K562 (cell line): ENCODE measurements around the gene CDHR2. TPM values are rescaled to one million over a fixed set of nuclear protein-coding genes. Genes with fewer than 3 reads are reported as not detected.

Experiments
- BHLHE40 ChIP-seq: IDR thresholded peaks from 2 replicates; pipeline ENCODE4 v1.6.1; 2011; ENCODE audit warnings: low read length, improper control_type of control experiment
- CHD2 ChIP-seq: IDR thresholded peaks from 2 replicates; pipeline ENCODE4 v1.6.1; 2011; ENCODE audit warnings: low read depth, low read length
- CHD4 ChIP-seq: fragments of 200-600 bp; sonication (generic); IDR thresholded peaks from 3 replicates; pipeline ENCODE4 v1.6.1; 2012; ENCODE audit warnings: low read depth, mild to moderate bottlenecking, mixed read lengths, low read length, inconsistent platforms; ENCODE audit not compliant: insufficient read depth, insufficient replicate concordance, poor library complexity, severe bottlenecking
- IFI16 ChIP-seq: fragments of 250-450 bp; sonication (Bioruptor Pico); IDR thresholded peaks from 2 replicates; pipeline ENCODE4 v2.1.2; 2022; ENCODE audit warnings: mild to moderate bottlenecking, inconsistent platforms
- MAFF ChIP-seq: IDR thresholded peaks from 2 replicates; pipeline ENCODE4 v1.6.1; 2012; ENCODE audit warnings: low read length, improper control_type of control experiment
- POLR2AphosphoS5 ChIP-seq: IDR thresholded peaks from 2 replicates; pipeline ENCODE4 v1.6.1; 2011; ENCODE audit warnings: mild to moderate bottlenecking, low read depth, low read length, moderate library complexity; ENCODE audit not compliant: control insufficient read depth, insufficient read depth
- ZNF324 ChIP-seq: fragments of 250-450 bp; sonication (Bioruptor Pico); IDR thresholded peaks from 2 replicates; pipeline ENCODE4 v1.4.0; 2020; ENCODE audit warnings: mild to moderate bottlenecking
- polyA plus RNA-seq, 8 experiments: library from polyadenylated mRNA; depleted of rRNA in 4 of 8; stranded (reverse) in 5 of 8; unstranded in 3 of 8; fragments of >200 nt; fragmentation: Nextera tagmentation in 2 of 8; fragmentation: Illumina TruSeq in 1 of 8; extraction: Ambion mirVana in 2 of 8; extraction: Trizol in 1 of 8; gene quantifications; 2 replicates each; pipeline versions ENCODE4 v1.2.1 to v1.2.3, GENCODE V29; 2011 to 2014; ENCODE audit warnings: inconsistent platforms in 1 of 8, missing spikeins in 1 of 8
- total RNA-seq, 7 experiments: library from RNA; depleted of rRNA in 6 of 7; stranded (reverse); fragments of >200 nt in 6 of 7; fragmentation: Illumina TruSeq in 2 of 7; extraction: Trizol in 2 of 7; gene quantifications; 2 replicates each; pipeline versions ENCODE4 v1.2.1 to v1.2.3, GENCODE V29; 2011 to 2021; ENCODE audit warnings: low replicate concordance in 1 of 7
- TF ChIP-seq, protein P1 (sequence below): IDR thresholded peaks from 3 replicates; pipeline ENCODE4 v1.6.1; 2011; ENCODE audit warnings: borderline replicate concordance, mild to moderate bottlenecking, moderate library complexity; ENCODE audit not compliant: insufficient read length; ENCODE audit errors: extremely low read depth
- TF ChIP-seq, protein P2 (sequence below), 2 experiments: fragments of 450-650 bp in 1 of 2; IDR thresholded peaks; 2 replicates each; pipeline ENCODE4 v1.6.1; 2011 to 2017; ENCODE audit warnings: low read depth in 2 of 2, antibody characterized with exemption in 1 of 2, borderline replicate concordance in 1 of 2, low read length in 1 of 2, mild to moderate bottlenecking in 1 of 2, mixed read lengths in 1 of 2; ENCODE audit not compliant: control insufficient read depth in 1 of 2
- TF ChIP-seq, protein P3 (sequence below): fragments of 450-650 bp; IDR thresholded peaks from 2 replicates; pipeline ENCODE4 v1.6.1; 2017; ENCODE audit warnings: antibody characterized with exemption, mild to moderate bottlenecking
- TF ChIP-seq, protein P4 (sequence below): sonication (generic); formaldehyde crosslinking; IDR thresholded peaks from 2 replicates; pipeline ENCODE4 v1.8.0; 2022; ENCODE audit warnings: mild to moderate bottlenecking, missing genetic modification reagents
- TF ChIP-seq, protein P5 (sequence below): sonication (generic); formaldehyde crosslinking; IDR thresholded peaks from 2 replicates; pipeline ENCODE4 v1.4.0; 2020; ENCODE audit warnings: mild to moderate bottlenecking, missing genetic modification reagents

CDHR2 gene
- total and polyA plus RNA-seq, 9 of the 15 experiments (the other 6 are each of a cell fraction or from before 2014, with no cell fraction given), result 0.01 to 0.62 (median 0.09) TPM; not detected in 2

DNA sequence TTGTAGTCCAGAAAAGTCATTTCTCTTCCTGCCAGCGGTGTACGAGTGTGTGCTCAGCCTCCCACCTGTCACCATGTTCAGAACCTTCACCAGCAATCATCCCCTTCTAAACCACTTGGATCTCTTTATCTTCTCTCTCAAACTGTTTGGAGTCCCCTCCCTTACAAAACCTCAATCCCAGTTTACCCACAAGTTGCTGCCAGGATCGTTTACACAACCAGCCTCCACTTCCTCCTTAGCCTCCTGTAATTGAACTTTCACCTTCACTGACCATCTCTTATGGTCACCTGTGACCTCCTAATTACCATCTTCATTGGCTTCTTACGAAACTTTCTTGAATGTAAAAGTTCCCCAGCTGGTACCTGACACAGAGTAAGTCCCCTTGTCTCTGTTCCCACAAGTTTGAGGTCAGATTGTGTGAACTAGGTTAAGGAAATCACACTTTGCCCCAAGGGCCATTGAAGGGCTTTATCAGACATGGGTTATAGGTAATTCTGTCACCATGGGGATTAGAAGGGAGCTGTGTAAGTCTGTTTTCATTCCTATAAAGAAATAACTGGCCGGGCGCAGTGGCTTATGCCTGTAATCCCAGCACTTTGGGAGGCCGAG is 32.0 kb upstream of the CDHR2 start (continued):
- TF ChIP-seq, protein P1, sequence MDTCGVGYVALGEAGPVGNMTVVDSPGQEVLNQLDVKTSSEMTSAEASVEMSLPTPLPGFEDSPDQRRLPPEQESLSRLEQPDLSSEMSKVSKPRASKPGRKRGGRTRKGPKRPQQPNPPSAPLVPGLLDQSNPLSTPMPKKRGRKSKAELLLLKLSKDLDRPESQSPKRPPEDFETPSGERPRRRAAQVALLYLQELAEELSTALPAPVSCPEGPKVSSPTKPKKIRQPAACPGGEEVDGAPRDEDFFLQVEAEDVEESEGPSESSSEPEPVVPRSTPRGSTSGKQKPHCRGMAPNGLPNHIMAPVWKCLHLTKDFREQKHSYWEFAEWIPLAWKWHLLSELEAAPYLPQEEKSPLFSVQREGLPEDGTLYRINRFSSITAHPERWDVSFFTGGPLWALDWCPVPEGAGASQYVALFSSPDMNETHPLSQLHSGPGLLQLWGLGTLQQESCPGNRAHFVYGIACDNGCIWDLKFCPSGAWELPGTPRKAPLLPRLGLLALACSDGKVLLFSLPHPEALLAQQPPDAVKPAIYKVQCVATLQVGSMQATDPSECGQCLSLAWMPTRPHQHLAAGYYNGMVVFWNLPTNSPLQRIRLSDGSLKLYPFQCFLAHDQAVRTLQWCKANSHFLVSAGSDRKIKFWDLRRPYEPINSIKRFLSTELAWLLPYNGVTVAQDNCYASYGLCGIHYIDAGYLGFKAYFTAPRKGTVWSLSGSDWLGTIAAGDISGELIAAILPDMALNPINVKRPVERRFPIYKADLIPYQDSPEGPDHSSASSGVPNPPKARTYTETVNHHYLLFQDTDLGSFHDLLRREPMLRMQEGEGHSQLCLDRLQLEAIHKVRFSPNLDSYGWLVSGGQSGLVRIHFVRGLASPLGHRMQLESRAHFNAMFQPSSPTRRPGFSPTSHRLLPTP, result no peak
- TF ChIP-seq CHD2 (no peak), ZNF324 (no peak), CHD4 (no peak), POLR2AphosphoS5 (no peak), IFI16 (CRISPR knock-in tag) (no peak), BHLHE40 (no peak), MAFF (no peak)
- TF ChIP-seq, protein P2, sequence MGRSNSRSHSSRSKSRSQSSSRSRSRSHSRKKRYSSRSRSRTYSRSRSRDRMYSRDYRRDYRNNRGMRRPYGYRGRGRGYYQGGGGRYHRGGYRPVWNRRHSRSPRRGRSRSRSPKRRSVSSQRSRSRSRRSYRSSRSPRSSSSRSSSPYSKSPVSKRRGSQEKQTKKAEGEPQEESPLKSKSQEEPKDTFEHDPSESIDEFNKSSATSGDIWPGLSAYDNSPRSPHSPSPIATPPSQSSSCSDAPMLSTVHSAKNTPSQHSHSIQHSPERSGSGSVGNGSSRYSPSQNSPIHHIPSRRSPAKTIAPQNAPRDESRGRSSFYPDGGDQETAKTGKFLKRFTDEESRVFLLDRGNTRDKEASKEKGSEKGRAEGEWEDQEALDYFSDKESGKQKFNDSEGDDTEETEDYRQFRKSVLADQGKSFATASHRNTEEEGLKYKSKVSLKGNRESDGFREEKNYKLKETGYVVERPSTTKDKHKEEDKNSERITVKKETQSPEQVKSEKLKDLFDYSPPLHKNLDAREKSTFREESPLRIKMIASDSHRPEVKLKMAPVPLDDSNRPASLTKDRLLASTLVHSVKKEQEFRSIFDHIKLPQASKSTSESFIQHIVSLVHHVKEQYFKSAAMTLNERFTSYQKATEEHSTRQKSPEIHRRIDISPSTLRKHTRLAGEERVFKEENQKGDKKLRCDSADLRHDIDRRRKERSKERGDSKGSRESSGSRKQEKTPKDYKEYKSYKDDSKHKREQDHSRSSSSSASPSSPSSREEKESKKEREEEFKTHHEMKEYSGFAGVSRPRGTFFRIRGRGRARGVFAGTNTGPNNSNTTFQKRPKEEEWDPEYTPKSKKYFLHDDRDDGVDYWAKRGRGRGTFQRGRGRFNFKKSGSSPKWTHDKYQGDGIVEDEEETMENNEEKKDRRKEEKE (IDR thresholded peaks at IDR 0.05; ENCODE audit: borderline replicate concordance in 1 of 2, control insufficient read depth in 1 of 2, low read depth in 2 of 2, low read length in 1 of 2), result no peak
- TF ChIP-seq, protein P3, sequence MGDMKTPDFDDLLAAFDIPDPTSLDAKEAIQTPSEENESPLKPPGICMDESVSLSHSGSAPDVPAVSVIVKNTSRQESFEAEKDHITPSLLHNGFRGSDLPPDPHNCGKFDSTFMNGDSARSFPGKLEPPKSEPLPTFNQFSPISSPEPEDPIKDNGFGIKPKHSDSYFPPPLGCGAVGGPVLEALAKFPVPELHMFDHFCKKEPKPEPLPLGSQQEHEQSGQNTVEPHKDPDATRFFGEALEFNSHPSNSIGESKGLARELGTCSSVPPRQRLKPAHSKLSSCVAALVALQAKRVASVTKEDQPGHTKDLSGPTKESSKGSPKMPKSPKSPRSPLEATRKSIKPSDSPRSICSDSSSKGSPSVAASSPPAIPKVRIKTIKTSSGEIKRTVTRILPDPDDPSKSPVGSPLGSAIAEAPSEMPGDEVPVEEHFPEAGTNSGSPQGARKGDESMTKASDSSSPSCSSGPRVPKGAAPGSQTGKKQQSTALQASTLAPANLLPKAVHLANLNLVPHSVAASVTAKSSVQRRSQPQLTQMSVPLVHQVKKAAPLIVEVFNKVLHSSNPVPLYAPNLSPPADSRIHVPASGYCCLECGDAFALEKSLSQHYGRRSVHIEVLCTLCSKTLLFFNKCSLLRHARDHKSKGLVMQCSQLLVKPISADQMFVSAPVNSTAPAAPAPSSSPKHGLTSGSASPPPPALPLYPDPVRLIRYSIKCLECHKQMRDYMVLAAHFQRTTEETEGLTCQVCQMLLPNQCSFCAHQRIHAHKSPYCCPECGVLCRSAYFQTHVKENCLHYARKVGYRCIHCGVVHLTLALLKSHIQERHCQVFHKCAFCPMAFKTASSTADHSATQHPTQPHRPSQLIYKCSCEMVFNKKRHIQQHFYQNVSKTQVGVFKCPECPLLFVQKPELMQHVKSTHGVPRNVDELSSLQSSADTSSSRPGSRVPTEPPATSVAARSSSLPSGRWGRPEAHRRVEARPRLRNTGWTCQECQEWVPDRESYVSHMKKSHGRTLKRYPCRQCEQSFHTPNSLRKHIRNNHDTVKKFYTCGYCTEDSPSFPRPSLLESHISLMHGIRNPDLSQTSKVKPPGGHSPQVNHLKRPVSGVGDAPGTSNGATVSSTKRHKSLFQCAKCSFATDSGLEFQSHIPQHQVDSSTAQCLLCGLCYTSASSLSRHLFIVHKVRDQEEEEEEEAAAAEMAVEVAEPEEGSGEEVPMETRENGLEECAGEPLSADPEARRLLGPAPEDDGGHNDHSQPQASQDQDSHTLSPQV, result no peak
- TF ChIP-seq, protein P4, sequence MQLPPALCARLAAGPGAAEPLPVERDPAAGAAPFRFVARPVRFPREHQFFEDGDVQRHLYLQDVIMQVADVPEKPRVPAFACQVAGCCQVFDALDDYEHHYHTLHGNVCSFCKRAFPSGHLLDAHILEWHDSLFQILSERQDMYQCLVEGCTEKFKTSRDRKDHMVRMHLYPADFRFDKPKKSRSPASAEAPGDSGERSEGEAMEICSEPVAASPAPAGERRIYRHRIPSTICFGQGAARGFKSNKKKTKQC (CRISPR knock-in tag), result no peak
- TF ChIP-seq, protein P5, sequence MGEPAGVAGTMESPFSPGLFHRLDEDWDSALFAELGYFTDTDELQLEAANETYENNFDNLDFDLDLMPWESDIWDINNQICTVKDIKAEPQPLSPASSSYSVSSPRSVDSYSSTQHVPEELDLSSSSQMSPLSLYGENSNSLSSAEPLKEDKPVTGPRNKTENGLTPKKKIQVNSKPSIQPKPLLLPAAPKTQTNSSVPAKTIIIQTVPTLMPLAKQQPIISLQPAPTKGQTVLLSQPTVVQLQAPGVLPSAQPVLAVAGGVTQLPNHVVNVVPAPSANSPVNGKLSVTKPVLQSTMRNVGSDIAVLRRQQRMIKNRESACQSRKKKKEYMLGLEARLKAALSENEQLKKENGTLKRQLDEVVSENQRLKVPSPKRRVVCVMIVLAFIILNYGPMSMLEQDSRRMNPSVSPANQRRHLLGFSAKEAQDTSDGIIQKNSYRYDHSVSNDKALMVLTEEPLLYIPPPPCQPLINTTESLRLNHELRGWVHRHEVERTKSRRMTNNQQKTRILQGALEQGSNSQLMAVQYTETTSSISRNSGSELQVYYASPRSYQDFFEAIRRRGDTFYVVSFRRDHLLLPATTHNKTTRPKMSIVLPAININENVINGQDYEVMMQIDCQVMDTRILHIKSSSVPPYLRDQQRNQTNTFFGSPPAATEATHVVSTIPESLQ (CRISPR knock-in tag), result no peak
